ENCODE measurements around the gene FNTB.

FNTB gene

DNA sequence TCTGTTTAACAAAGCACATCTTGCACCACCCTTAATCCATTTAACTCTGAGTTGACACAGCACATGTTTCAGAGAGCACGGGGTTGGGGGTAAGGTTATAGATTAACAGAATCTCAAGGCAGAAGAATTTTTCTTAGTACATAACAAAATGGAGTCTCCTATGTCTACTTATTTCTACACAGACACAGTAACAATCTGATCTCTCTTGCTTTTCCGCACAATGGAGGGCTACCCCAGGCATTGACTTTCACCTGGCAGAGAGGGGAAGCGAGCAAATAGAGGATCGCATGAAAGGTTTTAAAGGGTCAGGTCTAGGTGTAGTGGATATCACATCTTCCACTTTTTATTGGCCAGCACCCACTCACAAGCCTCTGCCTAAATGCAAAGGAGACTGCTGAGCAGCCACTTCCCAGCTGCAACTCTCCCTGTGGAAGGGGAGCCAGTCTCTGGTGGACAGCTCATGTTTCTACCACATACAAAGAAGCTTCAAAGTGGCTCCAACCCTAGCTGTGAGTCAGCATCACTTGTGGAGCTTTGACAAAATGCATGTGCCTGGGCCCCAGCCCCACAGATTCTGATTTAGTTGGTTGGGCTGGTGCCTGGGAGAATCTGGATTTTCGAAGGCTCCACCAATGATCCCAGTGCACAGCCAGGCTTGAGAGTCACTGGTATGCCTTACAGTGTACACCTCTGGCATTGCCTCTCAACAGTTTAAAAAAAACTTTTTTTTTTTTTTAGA, 7.2 kb upstream of the FNTB start:
- no peak for DNase-seq (ENCODE audit: low spot score)

DNA sequence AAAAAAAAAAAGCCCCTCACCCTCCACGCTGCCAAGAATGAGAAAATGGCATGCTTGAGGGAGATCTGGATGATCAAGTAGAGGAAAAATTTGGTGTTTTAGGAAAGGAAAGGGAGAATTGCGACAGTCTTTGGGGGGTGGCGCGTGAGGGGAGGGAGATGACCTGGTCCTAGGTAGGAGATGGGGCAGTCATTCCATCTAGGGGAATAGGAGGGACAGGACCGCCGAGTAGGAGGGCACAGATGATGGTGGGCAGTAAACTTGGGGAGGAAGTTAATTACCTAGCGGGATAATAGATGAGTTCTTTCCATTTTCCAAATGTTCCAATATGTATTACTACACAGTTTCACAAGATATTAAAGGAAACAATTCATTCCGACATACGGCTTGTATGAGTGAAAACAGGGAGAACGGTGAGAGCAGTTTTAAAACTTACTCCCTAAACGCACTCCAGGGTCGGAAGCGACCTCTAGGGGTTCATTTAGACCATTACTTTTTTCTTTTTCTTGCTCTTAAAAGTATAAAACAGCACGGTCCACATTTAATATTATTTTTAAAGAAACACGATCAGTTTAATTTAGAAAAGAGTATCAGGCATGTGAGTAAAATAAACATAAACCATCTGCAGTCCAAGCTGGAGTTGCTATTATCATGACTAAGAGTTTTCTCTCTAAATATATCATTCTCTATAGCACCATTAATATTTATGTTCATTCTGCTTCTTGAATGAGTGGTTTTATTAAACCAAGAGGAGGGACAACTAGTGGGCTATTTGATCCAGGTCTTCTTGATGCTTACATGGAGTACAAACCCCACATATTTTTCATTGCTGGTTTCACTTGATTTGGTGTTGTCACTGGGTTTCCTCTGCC, 3.0 kb upstream of the FNTB start:
- DNase-seq (ENCODE audit: low spot score): peak; percentile 53

DNA sequence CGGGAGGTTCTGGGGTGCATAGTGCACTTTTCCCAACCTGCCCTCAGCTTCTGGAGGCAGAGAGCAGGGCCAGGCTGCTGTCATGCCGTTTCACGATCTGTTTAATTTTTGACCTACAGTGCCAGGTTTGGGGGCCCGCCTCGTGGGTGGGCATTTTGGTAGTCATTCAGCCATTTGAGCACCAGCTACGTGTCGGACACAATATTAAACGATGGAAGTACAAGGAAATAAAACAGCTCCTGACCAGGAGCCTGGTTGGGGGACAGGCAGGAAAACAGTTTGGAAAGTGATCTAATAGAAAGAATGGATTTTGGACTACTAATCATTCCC, 708 bp downstream of the FNTB start:
- no peak for DNase-seq (ENCODE audit: low spot score)

DNA sequence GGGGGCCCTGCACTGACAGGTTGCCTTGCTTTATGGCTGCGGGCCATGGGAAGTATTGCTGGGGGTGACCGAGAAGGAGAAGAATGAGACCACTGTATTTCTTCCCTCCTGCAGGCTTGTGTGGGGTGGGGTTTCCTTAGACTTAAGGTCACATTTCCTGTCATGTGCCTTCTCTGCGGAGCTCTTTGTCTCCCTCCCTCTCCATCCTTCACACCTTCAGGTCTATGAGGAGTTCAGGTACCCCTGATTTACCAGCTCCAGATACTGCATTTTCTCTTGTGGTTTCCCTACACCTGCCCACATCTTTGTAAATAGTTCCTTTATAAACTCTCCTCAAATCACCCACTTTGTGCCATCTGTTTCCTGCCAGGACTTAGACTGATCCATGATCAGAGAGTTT, 3.6 kb downstream of the FNTB start:
- no peak for DNase-seq (ENCODE audit: low spot score)

- DNase-seq (ENCODE audit: low spot score): no peak
Measured at GRCh38 chr14:64990939-64991338, 4.2 kb downstream of the FNTB start.

DNA sequence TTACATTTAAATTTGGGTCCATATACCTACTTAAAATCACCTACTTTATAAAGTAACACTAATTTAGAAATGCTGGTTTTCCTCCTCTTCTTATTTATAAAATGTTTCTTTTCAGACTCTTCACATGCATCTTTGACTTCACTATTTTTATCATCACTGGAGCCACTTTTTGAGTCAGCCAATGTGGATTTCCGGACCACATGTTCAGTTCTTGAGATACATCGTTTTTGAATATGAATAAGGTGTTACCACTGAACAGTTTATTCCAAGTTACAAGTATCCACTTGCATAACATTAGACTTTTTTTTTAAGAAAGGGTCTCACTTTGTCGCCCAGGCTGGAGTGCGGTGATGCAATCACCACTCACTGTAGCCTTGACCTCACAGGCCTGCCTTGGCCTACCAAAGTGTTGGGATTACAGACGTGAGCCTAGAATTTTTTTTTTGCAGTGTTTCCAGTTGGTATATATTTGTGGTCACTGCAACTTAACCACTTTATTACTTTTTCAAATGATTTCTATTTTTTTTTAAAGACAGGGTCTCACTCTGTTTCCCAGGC, 5.7 kb downstream of the FNTB start:
- DNase-seq (ENCODE audit: low spot score): no peak

DNA sequence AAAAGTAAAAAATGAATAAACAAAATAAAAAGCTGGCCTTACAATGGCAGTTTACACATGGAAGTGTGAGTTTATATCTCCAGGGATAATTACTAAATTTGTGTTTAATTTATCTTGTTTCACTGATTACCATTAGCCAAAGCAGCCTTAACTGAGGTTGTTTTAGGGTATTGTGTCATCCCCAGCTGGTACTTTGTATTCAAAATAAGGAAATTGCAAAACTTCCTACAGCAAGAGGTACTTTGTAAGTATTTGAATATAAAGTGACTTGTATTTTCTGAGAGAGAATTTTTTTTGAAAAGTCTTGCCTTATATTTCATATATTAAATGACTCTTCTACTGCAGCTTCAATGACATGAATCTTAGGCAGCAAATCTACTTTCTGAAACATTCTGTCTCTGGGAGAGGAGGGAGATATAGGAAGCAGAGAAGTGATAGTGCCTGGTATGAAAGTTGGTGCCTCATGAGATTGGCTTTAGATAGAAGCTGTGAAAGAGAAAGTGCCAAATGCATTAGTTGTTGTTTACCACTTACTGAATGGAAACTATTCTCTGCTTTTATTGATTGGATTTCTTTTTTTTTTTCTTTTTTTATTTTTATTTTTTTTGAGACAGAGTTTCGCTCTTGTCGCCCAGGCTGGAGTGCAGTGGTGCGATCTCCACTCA, 6.7 kb downstream of the FNTB start:
- no peak for DNase-seq (ENCODE audit: low spot score)

DNA sequence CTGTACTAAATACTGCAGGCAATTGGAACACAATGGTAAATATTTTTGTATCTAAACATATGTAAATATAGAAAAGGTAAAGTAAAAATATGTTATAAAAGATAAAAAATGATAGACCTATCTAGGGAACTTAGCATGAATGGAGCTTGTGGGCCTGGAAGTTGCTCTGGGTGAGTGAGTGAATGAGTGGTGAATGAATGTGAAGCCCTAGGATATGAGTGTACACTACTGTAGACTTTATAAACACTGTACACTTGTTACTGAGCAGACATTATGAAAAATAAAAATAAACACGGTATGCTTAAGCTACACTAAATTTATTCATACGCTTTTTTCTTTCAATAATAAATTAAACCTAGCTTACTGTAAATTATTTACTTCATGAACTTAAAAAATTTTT, 7.8 kb downstream of the FNTB start:
- no peak for DNase-seq (ENCODE audit: low spot score)

DNA sequence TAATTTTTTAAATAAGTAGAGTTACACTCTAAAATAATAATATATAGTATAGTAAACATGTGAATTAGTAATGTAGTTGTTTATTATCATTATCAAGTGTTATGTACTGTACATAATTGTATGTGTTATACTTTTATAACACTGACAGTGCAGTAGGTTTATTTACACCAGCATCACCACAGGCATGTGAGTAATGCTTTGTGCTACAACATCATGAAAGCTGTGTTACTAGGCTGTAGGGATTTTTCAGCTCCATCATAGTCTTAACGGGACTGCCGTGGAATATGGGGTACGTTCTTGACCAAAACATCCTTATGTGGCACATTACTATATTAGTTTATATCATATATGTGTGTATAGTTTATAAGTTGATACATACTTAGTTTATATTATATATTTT, 8.6 kb downstream of the FNTB start:
- no peak for DNase-seq (ENCODE audit: low spot score)

- DNase-seq (ENCODE audit: low spot score): no peak
Measured at GRCh38 chr14:64997108-64997794, 10.6 kb downstream of the FNTB start.

- DNase-seq (ENCODE audit: low spot score): no peak
Measured at GRCh38 chr14:64998455-64998931, 11.8 kb downstream of the FNTB start.

DNA sequence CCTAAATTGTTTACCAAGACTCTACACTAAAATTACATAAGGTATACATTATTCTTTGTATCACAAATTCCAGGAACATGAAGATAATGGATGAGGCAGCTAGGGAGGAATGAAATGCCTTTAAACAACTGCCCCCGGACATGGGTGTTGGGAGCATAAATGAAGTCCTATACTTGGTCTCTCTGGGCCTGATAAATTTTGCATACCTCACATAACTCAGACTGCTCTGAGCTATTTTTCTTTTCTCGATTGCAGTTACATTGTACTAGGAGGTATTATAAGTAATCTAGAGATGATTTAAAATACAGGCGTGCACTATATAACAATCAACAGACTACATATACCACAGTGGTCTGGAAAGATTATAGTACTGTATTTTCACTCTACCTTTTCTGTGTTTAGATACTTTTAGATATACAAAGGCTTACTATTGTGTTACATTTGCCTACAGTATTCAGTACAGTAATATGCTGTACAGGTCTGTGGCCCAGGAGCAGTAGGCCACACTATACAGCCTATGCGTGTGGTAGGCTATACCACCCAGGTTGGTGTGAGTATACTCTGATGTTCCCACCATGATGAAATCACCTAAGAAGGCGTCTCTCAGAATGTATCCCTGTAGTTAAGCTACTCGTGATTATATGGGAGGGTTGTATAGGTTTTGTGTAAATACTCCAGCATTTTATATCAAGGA, 14.3 kb downstream of the FNTB start:
- no peak for DNase-seq (ENCODE audit: low spot score)

DNA sequence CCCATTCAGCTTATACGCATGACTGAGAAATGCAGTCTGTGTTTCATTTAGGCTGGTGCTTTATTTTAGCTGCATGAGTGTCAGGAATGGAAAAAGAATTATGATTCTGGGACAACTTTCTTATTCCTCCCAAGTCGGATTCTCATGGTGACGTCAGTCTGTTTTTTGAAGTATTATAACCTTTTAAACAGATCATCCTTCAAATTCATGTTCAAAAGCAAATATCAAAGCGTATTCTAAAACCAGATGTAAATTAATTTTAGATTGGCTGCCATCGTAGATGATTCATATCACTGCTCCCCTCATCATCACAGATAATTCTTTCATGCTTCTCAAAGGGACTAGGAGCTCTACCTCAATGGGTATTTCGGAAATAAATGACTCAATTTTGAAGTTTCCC, 15.0 kb downstream of the FNTB start:
- DNase-seq (ENCODE audit: low spot score): no peak

DNA sequence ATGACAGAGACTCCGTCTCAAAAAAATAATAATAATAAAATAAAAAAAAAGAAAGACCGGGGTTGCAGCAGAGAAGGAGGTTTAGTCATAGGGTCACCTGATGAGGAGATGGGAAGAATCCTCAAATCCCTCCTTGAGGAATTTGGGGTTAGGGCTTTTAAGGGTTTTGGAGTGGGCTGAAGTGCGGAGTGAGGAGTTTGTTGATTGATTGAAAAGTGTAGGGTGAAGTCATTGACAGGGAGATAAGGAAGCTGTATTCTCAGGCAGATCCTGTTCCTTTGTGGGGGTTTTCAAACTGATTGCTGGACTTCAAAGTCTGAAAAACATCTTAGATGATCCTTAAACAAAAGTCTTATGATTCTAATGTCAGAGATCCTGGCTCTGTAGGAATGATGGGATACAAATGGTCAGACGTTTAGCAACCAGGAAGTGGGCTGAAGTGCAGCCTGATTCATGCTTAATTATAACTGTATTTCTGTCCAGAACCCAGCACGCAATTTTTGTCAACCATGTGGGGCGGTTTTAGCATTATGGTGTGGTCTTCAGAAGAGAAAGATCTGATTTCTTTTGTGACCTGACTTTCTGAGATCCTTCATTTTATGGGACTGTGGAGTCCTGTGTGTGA, 16.0 kb downstream of the FNTB start:
- no peak for DNase-seq (ENCODE audit: low spot score)

DNA sequence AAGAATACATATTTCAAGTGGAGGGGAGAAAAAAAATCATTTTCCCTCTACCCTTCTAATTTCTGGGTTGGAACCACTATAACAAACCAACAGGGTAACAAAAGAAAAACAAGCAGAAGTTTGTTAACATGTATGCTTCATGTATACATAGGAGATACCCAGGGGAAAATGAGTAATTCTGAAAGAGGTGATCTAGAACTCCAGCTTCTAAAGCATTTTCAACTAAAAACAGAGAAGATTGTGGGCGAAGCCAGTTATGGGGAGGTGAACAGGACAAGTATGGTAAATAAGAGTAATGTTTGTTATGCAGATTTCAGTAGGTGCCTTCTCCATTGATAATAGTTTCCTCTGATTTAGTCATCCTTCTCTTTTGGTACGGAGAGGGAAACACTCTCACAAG, 16.7 kb downstream of the FNTB start:
- no peak for DNase-seq (ENCODE audit: low spot score)

DNA sequence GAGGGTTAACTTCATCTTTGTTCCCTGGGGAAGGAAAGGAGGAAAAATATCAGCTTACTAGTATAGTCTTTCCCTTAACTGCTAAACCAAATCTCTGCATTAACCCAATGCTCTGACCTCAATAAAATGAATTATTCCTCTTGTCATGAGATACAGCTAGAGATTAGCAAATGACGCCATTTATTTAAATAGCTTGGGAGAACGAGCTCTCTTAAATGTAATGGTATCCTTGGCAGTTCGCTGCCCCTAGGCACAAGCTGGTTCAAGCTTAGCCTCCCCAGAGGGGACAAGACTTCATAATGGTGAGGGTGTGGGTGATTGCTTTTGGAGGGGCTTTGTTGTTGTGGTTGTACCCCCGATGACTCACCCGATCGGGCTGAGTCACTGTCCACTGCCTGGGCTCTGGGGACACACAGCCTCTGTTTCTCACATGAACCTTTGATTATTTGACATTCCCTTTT, 19.6 kb downstream of the FNTB start:
- DNase-seq (ENCODE audit: low spot score): no peak

DNA sequence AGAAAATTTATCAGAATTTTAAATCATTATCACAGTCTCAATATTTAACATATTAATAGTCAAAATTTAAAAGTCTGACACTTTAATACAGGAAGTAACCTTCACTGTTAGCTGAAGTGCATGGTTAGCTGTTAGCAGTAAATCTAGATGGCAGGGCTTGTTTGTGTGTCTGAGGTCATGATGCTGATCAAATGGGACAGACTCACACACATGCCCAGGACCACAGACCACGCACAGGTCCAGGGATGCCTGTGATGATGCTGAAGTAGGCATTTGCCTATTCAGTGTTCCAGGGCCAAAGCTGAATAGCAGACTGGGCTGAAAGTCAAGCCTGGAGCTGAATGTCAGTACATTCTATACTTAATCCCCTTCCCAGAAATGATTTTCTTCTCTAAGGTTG, 20.5 kb downstream of the FNTB start:
- no peak for DNase-seq (ENCODE audit: low spot score)

DNA sequence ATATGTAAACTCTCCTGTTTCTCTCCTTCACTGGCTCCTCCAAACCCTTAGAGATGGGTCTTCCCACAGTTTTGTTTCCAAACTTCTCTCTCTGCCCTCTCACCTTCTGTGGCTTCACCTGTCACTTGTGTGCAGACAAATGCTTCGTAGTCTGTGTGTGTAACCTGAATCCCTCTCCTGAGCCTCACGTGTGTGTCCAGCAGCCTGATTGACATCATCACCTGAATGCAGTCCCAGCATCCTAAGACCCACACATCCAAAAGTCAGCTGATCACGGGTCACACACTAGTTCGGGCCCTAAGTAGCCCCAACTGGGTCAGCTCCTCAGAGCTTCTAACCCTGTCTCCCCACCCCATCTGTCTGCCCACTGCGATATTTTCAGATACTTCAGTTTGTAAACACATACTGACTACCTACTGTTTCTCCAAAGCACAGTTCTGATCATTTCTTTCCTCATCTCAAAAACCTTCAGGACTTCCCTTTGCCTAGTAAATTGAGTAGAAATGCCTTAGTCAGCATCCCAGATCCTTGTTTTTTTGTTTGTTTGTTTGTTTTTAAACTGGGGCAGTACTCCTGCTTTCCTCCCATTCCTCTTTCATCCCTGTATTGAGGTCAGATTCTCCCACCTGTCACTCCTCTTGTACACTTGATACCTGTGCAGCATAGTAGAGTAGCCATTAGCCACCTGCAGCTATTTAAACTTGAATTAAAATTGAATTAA, 23.7 kb downstream of the FNTB start:
- no peak for DNase-seq (ENCODE audit: low spot score)

DNA sequence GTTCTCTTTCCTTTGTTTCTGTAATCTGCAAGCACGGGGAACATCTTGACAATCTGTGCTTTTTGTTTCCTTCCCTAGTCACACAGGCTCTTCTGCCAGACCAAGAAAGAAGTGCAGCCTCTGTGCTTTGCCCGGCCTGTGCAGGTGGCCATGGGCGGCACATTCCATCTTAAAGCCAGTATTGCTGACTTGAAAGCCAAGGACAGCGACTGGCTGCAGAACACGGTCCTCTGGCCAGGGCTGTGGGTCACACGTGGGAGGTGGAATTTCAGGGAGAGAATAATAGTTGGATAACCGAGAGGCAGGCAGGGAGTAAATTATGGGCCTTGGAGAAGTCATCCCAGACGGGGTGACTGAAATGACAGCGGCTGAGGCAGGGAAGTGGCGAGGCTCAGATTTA, 24.8 kb downstream of the FNTB start:
- no peak for DNase-seq (ENCODE audit: low spot score)

GRCh38 chr14:65012353-65012752, 25.7 kb downstream of the FNTB start:
- DNase-seq (ENCODE audit: low spot score): no peak
